ENCODE measurements around the gene FRAS1. TPM values are rescaled to one million over a fixed set of nuclear protein-coding genes. Genes with fewer than 3 reads are reported as not detected.
"Not testable (repeated sequence)": the region's sequence is repeated elsewhere in the genome, so short reads cannot be mapped to it uniquely, and the experiment has no call there.

FRAS1 gene
- total RNA-seq, 1 donor from 2014 or later, result 2.5 TPM

- ATAC-seq (ENCODE audit: poor library complexity), result no peak
- intact Hi-C loops (cut with DNase I), result no loop called here
- no peak for DNase-seq
Measured at GRCh38 chr4:78527555-78527954, 470.4 kb downstream of the FRAS1 start.

DNA sequence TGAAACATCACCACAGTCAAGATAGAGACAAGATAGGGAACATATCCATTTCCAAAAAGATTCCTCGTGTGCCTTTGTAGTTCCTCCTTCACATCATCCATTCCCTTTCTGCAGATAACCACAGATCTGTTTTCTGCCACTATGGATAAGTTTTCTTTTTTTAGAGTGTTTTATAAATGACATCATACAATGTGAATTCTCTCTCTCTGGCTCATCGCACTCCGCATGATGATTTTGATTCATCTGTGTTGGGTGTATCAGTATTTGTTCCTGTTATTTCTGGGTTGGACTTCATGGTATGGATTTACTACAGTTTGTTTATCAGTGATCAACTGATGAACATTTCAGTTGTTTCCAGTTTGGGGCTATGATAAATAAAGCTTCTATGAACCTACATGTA lies 471.2 kb downstream of the FRAS1 start:
- intact Hi-C loops (cut with DNase I), result no loop called here
- ATAC-seq (ENCODE audit: poor library complexity) (no peak), DNase-seq (no peak)

GRCh38 chr4:78529569-78530209 lies 472.6 kb downstream of the FRAS1 start:
- no peak for DNase-seq
- ATAC-seq (ENCODE audit: poor library complexity), result no peak
- intact Hi-C loops (cut with DNase I), result no loop called here

DNA sequence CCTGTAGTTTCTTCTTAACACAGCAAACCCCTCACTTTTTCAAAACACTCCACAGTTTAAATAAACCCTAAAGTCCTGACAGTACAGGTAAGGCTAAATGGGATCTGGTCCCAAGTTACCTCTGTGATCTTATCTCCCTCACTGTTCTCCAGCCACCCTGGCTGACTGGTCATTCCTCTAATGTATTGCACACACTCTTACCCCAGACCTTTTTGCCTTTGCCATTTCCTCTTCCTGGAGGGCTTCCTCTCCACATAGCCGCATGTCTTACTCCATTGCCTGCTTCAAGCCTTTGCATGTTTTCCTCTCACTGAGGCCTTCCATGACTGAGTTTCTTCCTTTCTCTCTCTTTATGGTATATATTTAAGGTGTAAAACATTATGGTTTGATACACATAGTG lies 474.9 kb downstream of the FRAS1 start:
- intact Hi-C loops (cut with DNase I), result no loop called here
- no peak for DNase-seq
- no peak for ATAC-seq (ENCODE audit: poor library complexity)

DNA sequence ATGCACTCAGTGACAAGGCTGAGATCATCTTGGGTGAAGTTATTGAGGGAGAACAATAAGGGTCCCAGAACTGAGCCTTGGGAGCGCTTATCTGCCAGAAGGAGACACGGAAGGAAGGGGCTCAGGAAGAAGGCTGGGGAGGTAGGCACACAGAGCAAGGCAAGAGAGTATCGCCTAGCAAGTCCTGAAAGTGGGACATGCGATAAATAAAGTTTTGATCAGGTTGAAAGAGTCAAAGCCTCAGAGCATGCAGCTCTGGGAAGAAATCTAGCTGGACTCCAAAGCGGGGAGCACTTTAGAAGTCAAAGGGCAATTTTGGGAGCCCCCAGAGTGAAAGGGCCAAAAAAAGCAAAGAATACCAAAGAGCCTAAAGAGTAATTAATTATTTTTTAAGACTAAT lies 476.7 kb downstream of the FRAS1 start:
- intact Hi-C loops (cut with DNase I), result no loop called here
- ATAC-seq (ENCODE audit: poor library complexity) (no peak), DNase-seq (no peak)

DNA sequence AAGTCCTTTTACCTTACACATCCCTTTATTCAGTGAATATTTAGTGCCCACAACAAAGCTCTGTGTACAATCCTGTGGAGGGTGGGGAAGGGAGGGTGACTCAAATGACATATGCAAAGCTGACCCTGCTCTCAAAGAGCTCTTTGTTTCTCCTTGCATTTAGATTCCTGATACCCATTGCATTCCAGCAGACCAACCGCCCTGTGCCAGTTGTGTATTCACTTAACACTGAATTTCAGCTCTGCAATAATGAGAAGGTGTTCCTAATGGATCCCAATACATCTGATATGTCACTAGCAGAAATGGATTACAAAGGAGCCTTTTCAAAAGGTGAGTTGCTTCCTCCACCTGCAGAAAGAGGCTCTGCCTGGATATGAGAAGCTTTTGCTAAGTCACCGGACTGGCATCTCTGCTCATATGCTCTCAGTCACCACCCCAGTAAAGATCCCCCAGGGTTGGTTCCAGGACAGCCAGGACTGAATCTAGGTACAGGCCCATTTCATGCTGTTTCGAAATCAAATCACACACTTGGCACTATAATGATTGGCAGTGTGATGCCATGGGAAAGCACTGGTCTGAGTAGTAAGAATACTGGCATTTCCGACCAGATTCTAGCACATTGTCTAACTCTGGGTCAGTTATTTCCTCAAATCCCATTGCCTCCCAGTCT lies 477.3 kb downstream of the FRAS1 start:
- DNase-seq (no peak), ATAC-seq (ENCODE audit: poor library complexity) (no peak)
- intact Hi-C loops (cut with DNase I), result no loop called here

DNA sequence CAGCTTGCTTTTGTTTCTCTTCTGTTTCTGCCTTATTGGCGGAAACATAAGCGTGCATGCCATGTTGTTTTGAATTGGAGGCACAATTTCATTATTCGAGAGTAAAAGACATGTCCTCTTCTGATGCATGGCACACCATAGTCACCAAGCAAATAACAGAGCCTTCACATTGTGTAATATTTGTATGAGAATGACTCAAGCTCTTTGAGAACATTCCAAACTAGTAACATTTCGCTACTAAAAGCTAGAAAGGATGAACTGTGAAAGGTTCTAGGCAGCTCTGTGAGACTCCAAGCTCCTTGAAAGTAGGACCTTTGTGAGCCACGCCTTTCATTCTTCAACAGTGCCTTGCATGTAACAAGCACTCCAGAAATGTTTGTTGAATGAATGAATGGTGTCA lies 485.2 kb downstream of the FRAS1 start:
- DNase-seq (no peak), ATAC-seq (ENCODE audit: poor library complexity) (no peak)
- intact Hi-C loops (cut with DNase I), result no loop called here

DNA sequence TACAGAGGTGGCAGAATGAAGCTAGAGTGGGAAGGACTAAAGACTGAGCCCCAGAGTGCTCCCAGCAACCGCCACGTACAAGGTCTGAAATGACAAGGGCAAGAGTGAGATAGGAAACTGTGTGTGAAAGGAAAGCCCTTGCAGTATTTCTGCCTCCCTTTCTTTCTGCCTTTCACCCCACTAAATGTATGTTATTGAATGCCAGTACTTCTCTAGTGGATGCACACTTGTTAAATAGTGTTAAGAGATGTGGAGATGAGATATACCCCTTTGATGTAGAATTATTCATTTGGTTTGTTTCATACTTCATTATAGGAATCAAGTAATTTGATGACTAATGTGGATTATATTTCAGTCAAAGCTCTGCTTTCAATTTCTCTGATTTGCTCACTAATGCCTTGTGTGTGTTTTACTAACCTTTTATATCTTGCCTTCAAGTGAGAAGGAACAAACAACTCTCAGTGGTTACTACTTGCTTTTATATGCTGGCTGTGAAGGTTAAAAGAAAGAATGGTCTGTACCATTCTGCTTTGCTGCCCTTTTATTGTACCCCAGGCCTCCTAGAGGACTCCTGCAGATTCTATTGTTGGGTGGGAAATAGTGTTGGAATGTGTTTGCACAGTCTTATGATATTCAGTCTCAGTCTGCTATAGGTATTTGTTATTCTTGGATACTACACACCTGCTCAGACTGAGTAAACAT lies 486.5 kb downstream of the FRAS1 start:
- no peak for ATAC-seq (ENCODE audit: poor library complexity)
- no peak for DNase-seq
- intact Hi-C loops (cut with DNase I), result no loop called here

DNA sequence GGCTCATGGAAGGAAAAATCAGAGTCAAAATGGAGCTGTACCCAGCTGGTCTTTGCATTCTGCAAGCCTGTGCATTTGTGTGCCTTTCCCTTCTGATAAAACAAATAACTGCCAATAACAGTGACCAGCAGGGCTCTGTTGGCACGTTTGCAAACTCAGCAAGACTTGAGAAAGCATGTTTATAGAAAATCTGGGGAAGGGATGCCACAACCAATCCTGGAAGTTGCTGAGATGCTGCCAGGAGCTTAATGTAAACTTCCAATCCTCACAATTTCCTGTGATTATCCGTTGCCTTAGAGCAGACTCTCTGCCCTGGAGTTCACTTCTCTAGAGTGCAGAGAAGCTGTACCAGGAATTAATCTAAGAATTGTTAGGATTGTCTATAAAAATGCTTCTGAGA lies 487.6 kb downstream of the FRAS1 start:
- no peak for DNase-seq
- ATAC-seq (ENCODE audit: poor library complexity), result no peak
- intact Hi-C loops (cut with DNase I), result no loop called here

- intact Hi-C loops (cut with DNase I), result no loop called here
- no peak for DNase-seq
- peak; percentile 68 for ATAC-seq (ENCODE audit: poor library complexity)
Measured at GRCh38 chr4:78545275-78546246, 488.4 kb downstream of the FRAS1 start.

DNA sequence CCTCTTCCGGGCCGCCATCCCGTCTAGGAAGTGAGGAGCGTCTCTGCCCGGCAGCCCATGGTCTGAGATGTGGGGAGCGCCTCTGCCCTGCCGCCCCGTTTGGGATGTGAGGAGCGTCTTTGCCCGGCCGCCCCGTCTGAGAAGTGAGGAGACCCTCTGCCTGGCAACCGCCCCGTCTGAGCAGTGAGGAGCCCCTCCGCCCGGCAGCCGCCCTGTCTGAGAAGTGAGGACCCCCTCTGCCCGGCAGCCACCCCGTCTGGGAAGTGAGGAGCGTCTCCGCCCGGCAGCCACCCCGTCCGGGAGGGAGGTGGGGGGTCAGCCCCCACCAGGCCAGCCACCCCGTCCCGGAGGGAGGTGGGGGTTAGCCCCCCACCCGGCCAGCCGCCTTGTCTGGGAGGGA lies 490.8 kb downstream of the FRAS1 start:
- intact Hi-C loops (cut with DNase I); ATAC-seq (ENCODE audit: poor library complexity); DNase-seq: not testable (repeated sequence)

DNA sequence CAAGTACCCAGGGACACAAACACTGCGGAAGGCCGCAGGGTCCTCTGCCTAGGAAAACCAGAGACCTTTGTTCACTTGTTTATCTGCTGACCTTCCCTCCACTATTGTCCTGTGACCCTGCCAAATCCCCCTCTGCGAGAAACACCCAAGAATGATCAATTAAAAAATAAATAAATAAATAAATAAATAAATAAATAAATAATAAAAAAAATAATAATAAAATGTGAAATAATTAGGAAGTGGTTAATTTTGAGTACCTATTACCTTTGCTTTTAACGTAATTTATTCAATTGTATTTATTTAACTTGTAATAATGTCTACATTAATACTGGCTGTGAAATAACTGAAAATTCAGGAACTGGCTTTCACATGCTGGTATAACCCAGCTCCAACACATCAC lies 491.8 kb downstream of the FRAS1 start:
- DNase-seq; intact Hi-C loops (cut with DNase I); ATAC-seq (ENCODE audit: poor library complexity): not testable (repeated sequence)

- intact Hi-C loops (cut with DNase I), result no loop called here
- DNase-seq (peak; percentile 72), ATAC-seq (ENCODE audit: poor library complexity) (peak; percentile 88)
Measured at GRCh38 chr4:78551420-78552351, 494.6 kb downstream of the FRAS1 start, which contains the start of gene ANXA3. Gene ANXA3, plus strand, starts transcription at chr4:78551770. Its CDS starts 2,704 bp downstream, at chr4:78554474.

DNA sequence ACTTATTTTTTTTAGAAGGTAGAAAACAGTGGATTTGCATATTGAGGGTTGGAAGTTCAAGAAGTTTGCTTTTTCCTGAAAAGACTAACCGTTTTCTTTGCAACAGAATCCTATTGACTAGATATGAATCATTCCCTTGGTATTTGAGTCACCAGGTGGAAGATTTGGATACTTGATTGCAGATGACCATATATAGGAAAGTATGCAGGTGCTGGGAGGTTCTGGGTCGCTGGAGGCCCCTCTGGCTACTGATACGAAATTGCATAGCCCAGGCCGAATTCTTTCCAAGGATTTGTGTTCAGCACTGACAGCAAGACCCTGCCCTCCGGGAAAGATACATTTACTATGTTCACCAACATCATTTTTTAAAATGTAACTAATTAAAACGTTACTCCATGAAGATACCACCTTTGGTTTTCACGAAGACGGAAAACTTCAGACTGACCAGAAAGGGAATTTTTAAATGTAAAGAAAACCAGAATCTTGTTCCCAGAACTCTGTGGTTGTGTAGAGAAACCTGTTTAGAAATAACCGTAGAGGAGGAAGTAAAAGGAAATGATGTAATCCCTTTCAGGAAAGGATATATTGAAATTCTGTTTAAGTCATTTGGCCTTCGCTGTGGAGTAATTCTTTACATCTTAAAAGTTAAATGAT lies 495.4 kb downstream of the FRAS1 start:
- intact Hi-C loops (cut with DNase I), result no loop called here
- ATAC-seq (ENCODE audit: poor library complexity), result no peak
- DNase-seq, result no peak

GRCh38 chr4:78553043-78553396 lies 495.9 kb downstream of the FRAS1 start:
- ATAC-seq (ENCODE audit: poor library complexity) (no peak), DNase-seq (no peak)
- intact Hi-C loops (cut with DNase I), result no loop called here

DNA sequence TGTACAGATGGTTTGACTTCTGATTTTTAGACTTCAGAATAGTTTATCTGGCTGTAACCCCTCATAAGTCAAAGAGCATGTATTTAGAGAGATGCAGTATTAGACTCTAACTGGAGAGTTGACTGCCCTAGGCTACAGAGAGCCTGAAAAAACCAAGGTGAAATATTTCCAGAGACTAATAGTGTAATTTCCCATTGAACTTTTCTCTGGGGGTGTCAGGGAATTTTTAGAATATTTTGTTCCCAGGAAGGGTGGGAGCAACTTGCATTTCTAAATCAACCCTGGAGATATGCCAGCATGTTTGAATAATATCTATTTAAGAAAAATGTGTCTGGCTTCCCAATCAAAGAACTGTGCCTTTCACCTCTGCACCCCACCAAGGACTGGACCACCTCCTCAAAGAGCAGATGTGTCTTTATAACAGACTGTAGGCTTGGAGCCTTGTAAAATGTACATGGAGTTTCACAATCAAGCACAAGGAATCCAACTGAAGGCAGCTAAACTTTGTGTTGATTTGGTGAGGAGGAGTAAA lies 496.5 kb downstream of the FRAS1 start:
- no peak for ATAC-seq (ENCODE audit: poor library complexity)
- intact Hi-C loops (cut with DNase I), result no loop called here

GRCh38 chr4:78556665-78557064 lies 499.5 kb downstream of the FRAS1 start:
- intact Hi-C loops (cut with DNase I), result no loop called here
- no peak for ATAC-seq (ENCODE audit: poor library complexity)

More for the DNA sequence above, 496.5 kb downstream of the FRAS1 start:
- DNase-seq, result no peak

More at GRCh38 chr4:78556665-78557064, 499.5 kb downstream of the FRAS1 start:
- DNase-seq, result no peak

Data from Right ventricle myocardium superior (tissue), 1 donor.